Measurements from ENCODE around the gene OR4D1.

The OR4D1 gene

DNA sequence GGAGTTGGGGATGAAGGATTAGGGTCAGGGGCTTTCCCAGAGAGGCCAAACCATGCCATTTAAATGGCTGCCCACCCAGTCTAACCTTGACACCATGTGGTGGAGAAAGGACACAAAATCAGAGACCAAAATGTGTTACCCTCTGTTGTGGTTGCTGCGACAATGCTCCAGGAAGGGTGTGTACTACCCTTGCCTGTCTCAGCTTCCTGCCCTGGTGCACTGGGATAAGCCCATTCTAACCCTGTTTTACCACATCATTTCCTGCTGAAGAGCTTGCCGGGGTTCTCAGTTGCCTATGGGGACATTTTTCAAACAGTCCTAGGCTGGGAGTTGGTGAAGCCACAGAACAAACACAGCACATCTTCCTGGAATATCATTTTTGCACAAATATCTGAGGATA lies 4.9 kb downstream of the OR4D1 start:
- no peak overlapping the region for H3K4me3 ChIP-seq (ENCODE audit: low read length)
- TF ChIP-seq, protein P1, sequence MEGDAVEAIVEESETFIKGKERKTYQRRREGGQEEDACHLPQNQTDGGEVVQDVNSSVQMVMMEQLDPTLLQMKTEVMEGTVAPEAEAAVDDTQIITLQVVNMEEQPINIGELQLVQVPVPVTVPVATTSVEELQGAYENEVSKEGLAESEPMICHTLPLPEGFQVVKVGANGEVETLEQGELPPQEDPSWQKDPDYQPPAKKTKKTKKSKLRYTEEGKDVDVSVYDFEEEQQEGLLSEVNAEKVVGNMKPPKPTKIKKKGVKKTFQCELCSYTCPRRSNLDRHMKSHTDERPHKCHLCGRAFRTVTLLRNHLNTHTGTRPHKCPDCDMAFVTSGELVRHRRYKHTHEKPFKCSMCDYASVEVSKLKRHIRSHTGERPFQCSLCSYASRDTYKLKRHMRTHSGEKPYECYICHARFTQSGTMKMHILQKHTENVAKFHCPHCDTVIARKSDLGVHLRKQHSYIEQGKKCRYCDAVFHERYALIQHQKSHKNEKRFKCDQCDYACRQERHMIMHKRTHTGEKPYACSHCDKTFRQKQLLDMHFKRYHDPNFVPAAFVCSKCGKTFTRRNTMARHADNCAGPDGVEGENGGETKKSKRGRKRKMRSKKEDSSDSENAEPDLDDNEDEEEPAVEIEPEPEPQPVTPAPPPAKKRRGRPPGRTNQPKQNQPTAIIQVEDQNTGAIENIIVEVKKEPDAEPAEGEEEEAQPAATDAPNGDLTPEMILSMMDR (IDR thresholded peaks at IDR 0.05; ENCODE audit: insufficient read depth, low read depth, low read length, missing control alignments), result no peak

GRCh38 chr17:58153671-58154070 lies 5.5 kb downstream of the OR4D1 start:
- H3K4me3 ChIP-seq (ENCODE audit: low read length), result no peak overlapping the region
- TF ChIP-seq, protein P1 (IDR thresholded peaks at IDR 0.05; ENCODE audit: insufficient read depth, low read depth, low read length, missing control alignments), result no peak
- DNase-seq (ENCODE audit: low read depth), result no peak

More for the DNA sequence above, 4.9 kb downstream of the OR4D1 start:
- no peak for DNase-seq (ENCODE audit: low read depth)

- no peak overlapping the region for H3K4me3 ChIP-seq (ENCODE audit: low read length)
- DNase-seq (ENCODE audit: low read depth), result peak; percentile 17
- TF ChIP-seq, protein P1 (IDR thresholded peaks at IDR 0.05; ENCODE audit: insufficient read depth, low read depth, low read length, missing control alignments), result no peak
These were observed 8.9 kb downstream of the OR4D1 start for GRCh38 chr17:58156839-58157803.

DNA sequence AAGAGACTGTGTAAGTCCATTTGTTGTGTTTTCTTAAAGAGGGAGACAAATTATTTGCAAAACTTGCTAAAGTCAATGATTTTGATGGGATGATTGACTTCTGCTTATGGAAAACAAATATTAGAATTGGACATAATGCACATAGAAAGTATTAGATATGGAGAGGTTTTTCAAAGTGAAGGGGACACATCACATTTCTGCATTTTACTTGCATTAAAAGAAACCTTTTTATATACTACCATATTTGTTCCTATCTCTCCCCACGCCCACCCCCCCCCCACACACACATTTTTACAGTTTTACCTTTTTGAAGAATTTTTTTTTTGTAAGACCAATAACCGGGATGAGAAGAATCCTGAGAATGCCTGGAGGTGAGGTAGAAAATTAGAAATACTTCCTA lies 10.0 kb downstream of the OR4D1 start:
- DNase-seq (ENCODE audit: low read depth), result no peak

GRCh38 chr17:58161566-58161965 lies 13.4 kb downstream of the OR4D1 start:
- TF ChIP-seq, protein P1 (IDR thresholded peaks at IDR 0.05; ENCODE audit: insufficient read depth, low read depth, low read length, missing control alignments), result no peak
- H3K4me3 ChIP-seq (ENCODE audit: low read length), result no peak overlapping the region

More for the DNA sequence above, 10.0 kb downstream of the OR4D1 start:
- TF ChIP-seq, protein P1 (IDR thresholded peaks at IDR 0.05; ENCODE audit: insufficient read depth, low read depth, low read length, missing control alignments), result no peak
- H3K4me3 ChIP-seq (ENCODE audit: low read length), result no peak overlapping the region

DNA sequence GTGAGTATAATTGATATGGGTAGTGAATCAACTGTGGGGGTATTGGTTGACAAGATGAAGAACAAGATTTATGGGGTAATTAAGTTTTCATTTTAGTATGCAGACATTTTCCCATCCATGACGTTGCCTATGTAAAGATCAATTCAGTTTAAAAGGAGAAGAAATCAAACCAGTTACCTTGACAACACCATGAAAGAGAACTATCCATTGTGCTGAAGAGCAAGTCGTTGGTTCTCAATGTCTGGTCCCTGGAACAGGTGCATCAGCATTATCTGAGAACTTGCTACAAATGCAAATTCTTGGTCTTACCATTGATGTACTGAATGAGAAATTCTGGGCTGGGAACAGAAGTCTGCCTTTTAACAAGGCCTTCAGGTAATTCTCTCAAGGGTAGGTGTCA lies 17.8 kb downstream of the OR4D1 start:
- no peak overlapping the region for H3K4me3 ChIP-seq (ENCODE audit: low read length)
- TF ChIP-seq, protein P1 (IDR thresholded peaks at IDR 0.05; ENCODE audit: insufficient read depth, low read depth, low read length, missing control alignments), result no peak
- DNase-seq (ENCODE audit: low read depth), result no peak

More at GRCh38 chr17:58161566-58161965, 13.4 kb downstream of the OR4D1 start:
- no peak for DNase-seq (ENCODE audit: low read depth)

Measured in epithelial cell of esophagus (primary cell).